H9 (cell line): Measurements from ENCODE around the gene NPAS3. TPM values are rescaled to one million over a fixed set of nuclear protein-coding genes. Genes with fewer than 3 reads are reported as not detected.

Source experiments
- DNase-seq: peaks from one replicate; pipeline ENCODE4 v3.0.0-alpha.2; 2017
- H2AFZ ChIP-seq: one replicate; pipeline ENCODE4 v1.6.1; 2013; ENCODE audit warnings: mild to moderate bottlenecking, low read length, control low read depth, moderate library complexity
- H2AK5ac ChIP-seq: 2 replicates; pipeline ENCODE4 v1.6.1; 2013; ENCODE audit warnings: low read length, control low read depth, mixed read lengths; ENCODE audit not compliant: insufficient read length
- H2BK120ac ChIP-seq: one replicate; pipeline ENCODE4 v1.6.1; 2013; ENCODE audit warnings: low read depth, mild to moderate bottlenecking, low read length, control low read depth, inconsistent platforms; ENCODE audit not compliant: poor library complexity, severe bottlenecking
- H2BK12ac ChIP-seq: 2 replicates; pipeline ENCODE4 v1.6.1; 2013; ENCODE audit warnings: low read length, control low read depth, mixed read lengths, low read depth; ENCODE audit not compliant: insufficient read length
- H2BK15ac ChIP-seq: 2 replicates; pipeline ENCODE4 v1.6.1; 2013; ENCODE audit warnings: low read depth, low read length, control low read depth
- H2BK20ac ChIP-seq: one replicate; pipeline ENCODE4 v1.6.1; 2013; ENCODE audit warnings: low read depth, mild to moderate bottlenecking, low read length, control low read depth, inconsistent platforms; ENCODE audit not compliant: poor library complexity, severe bottlenecking
- H2BK5ac ChIP-seq: 2 replicates; pipeline ENCODE4 v1.6.1; 2013; ENCODE audit warnings: low read length, control low read depth, mixed read lengths; ENCODE audit not compliant: insufficient read length
- H3K14ac ChIP-seq: 2 replicates; pipeline ENCODE4 v1.6.1; 2013; ENCODE audit warnings: low read length, control low read depth; ENCODE audit not compliant: insufficient read depth
- H3K18ac ChIP-seq: 2 replicates; pipeline ENCODE4 v1.6.1; 2013; ENCODE audit warnings: low read depth, mild to moderate bottlenecking, mixed read lengths, low read length, control low read depth; ENCODE audit not compliant: insufficient read length
- H3K23ac ChIP-seq: 2 replicates; pipeline ENCODE4 v1.6.1; 2013; ENCODE audit warnings: low read length, control low read depth, mixed read lengths, low read depth; ENCODE audit not compliant: insufficient read length
- H3K23me2 ChIP-seq: 2 replicates; pipeline ENCODE4 v1.6.1; 2013; ENCODE audit warnings: low read depth, mild to moderate bottlenecking, mixed read lengths, low read length, control low read depth; ENCODE audit not compliant: insufficient read length, poor library complexity, severe bottlenecking
- H3K27ac ChIP-seq: 2 replicates; pipeline ENCODE4 v1.5.1; 2013; ENCODE audit warnings: low read length, control low read depth, mixed read lengths, low read depth; ENCODE audit not compliant: insufficient read length
- H3K27me3 ChIP-seq: 2 replicates; pipeline ENCODE4 v1.6.1; 2013; ENCODE audit warnings: low read length, control low read depth, inconsistent platforms; ENCODE audit not compliant: insufficient read depth
- H3K4ac ChIP-seq: 2 replicates; pipeline ENCODE4 v1.6.1; 2013; ENCODE audit warnings: low read depth, mild to moderate bottlenecking, control low read depth, inconsistent platforms, low read length, moderate library complexity
- H3K4me1 ChIP-seq: 2 replicates; pipeline ENCODE4 v1.6.1; 2013; ENCODE audit warnings: low read length, control low read depth, inconsistent platforms; ENCODE audit not compliant: insufficient read depth
- H3K4me2 ChIP-seq: 2 replicates; pipeline ENCODE4 v1.6.1; 2013; ENCODE audit warnings: low read length, control low read depth, mixed read lengths; ENCODE audit not compliant: insufficient read length, insufficient read depth
- H3K56ac ChIP-seq: 2 replicates; pipeline ENCODE4 v1.6.1; 2013; ENCODE audit warnings: low read depth, mild to moderate bottlenecking, mixed read lengths, low read length, control low read depth; ENCODE audit not compliant: insufficient read length
- H3K79me1 ChIP-seq: 2 replicates; pipeline ENCODE4 v1.6.1; 2013; ENCODE audit warnings: low read depth, mild to moderate bottlenecking, moderate library complexity, low read length, control low read depth, inconsistent platforms; ENCODE audit not compliant: insufficient read depth, poor library complexity, severe bottlenecking
- H3K79me2 ChIP-seq: 2 replicates; pipeline ENCODE4 v1.6.1; 2013; ENCODE audit warnings: low read length, control low read depth, inconsistent platforms; ENCODE audit not compliant: insufficient read depth
- H3K9ac ChIP-seq: 2 replicates; pipeline ENCODE4 v1.6.1; 2013; ENCODE audit warnings: low read length, control low read depth, mixed read lengths; ENCODE audit not compliant: insufficient read length; ENCODE audit errors: extremely low read depth
- H3K9me3 ChIP-seq: one replicate; pipeline ENCODE4 v1.6.1; 2013; ENCODE audit warnings: low read depth, low read length, inconsistent platforms; ENCODE audit not compliant: control insufficient read depth
- H3T11ph ChIP-seq: one replicate; pipeline ENCODE4 v1.6.1; 2013; ENCODE audit warnings: mild to moderate bottlenecking, low read length, control low read depth, inconsistent platforms
- H4K20me1 ChIP-seq: one replicate; pipeline ENCODE4 v1.6.1; 2013; ENCODE audit not compliant: control insufficient read depth, insufficient read length, insufficient read depth
- H4K5ac ChIP-seq: 2 replicates; pipeline ENCODE4 v1.6.1; 2013; ENCODE audit warnings: low read depth, mild to moderate bottlenecking, mixed read lengths, low read length, control low read depth; ENCODE audit not compliant: insufficient read length
- H4K8ac ChIP-seq: replicated peaks from 2 replicates; pipeline ENCODE4 v1.6.1; 2013; ENCODE audit warnings: low read length, control low read depth, mixed read lengths, low read depth; ENCODE audit not compliant: insufficient read length
- H4K91ac ChIP-seq: 2 replicates; pipeline ENCODE4 v1.6.1; 2013; ENCODE audit warnings: low read depth, mild to moderate bottlenecking, moderate library complexity, mixed read lengths, low read length, control low read depth; ENCODE audit not compliant: insufficient read length
- H3K27ac Mint-ChIP-seq, 3 experiments: 2 replicates in 2 of 3; 3 replicates in 1 of 3; pipeline ENCODE4 v1.8.0; 2020 to 2021; ENCODE audit warnings: mixed read lengths in 3 of 3, mild to moderate bottlenecking in 1 of 3, moderate library complexity in 1 of 3
- H3K27me3 Mint-ChIP-seq: 2 replicates; pipeline ENCODE4 v1.8.0; 2021; ENCODE audit warnings: low read depth, mild to moderate bottlenecking, moderate library complexity, mixed read lengths
- H3K36me3 Mint-ChIP-seq, 3 experiments: 2 replicates in 2 of 3; 3 replicates in 1 of 3; pipeline ENCODE4 v1.8.0; 2020 to 2021; ENCODE audit warnings: low read depth in 3 of 3, mixed read lengths in 3 of 3; ENCODE audit not compliant: insufficient read depth in 1 of 3
- H3K4me1 Mint-ChIP-seq, 2 experiments: 2 replicates each; pipeline ENCODE4 v1.8.0; 2020; ENCODE audit warnings: mixed read lengths in 2 of 2
- H3K4me3 Mint-ChIP-seq, 2 experiments: 2 replicates in 1 of 2; 3 replicates in 1 of 2; pipeline ENCODE4 v1.8.0; 2020 to 2021; ENCODE audit warnings: mild to moderate bottlenecking in 2 of 2, mixed read lengths in 2 of 2, moderate library complexity in 1 of 2
- H3K9me3 Mint-ChIP-seq, 2 experiments: 2 replicates in 1 of 2; 3 replicates in 1 of 2; pipeline ENCODE4 v1.8.0; 2020; ENCODE audit warnings: mild to moderate bottlenecking in 2 of 2, mixed read lengths in 2 of 2, moderate library complexity in 1 of 2
- CTCF ChIP-seq: fragments of 200-600 bp; sonication (generic); conservative IDR thresholded peaks from 3 replicates; pipeline ENCODE4 v1.8.0; 2021; ENCODE audit warnings: antibody characterized with exemption, mild to moderate bottlenecking
- WGBS: extraction: QIAGEN DNeasy Blood & Tissue Kit; methylation state at CpG from one replicate; pipeline ENCODE4 v1.1.7; 2013; ENCODE audit warnings: missing lambda C conversion rate, low lambda C conversion rate, mixed read lengths; ENCODE audit not compliant: insufficient read length; ENCODE audit errors: extremely low coverage; 5-methylcytosine and 5-hydroxymethylcytosine counted together
- total RNA-seq: library from RNA; stranded (reverse); gene quantifications from 2 replicates; pipeline ENCODE4 v1.2.1, GENCODE V29; 2021

The NPAS3 gene
- total RNA-seq, 1 experiment from 2014 or later: 0.17 TPM

DNA sequence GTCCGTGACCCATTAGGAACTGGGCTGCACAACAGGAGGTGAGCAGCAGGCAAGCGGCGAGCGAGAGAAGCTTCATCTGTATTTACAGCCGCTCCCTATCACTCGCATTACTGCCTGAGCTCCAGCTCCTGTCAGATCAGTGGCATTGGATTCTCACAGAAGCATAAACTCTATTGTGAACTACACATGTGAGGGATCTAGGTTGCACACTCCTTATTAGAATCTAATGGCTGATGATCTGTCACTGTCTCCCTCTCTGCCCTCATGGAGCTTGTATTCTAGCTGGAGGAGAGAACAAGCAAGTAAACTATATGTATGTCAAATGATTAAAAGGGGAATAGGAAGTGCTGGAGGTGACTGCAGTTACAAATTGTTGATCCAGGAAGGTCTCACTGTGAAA is 533.1 kb downstream of the NPAS3 start:
- Histone ChIP-seq H3K4ac (no peak overlapping the region), H3K18ac (no peak overlapping the region), H3K23ac (no peak overlapping the region), H2AFZ (no peak overlapping the region), H2BK5ac (no peak overlapping the region), H4K8ac (no peak overlapping the region), H2BK20ac (no peak overlapping the region), H3T11ph (no peak overlapping the region), H4K5ac (no peak overlapping the region), H4K91ac (no peak overlapping the region), H3K27ac (no peak overlapping the region), H3K4me2 (no peak overlapping the region), H3K27me3 (no peaks in the 10 kb centered on the region), H3K9ac (no peak overlapping the region), H3K79me2 (no peaks in the 10 kb centered on the region), H2BK15ac (no peak overlapping the region), H2BK12ac (no peak overlapping the region), H3K23me2 (no peaks in the 10 kb centered on the region), H3K14ac (no peak overlapping the region), H2BK120ac (no peak overlapping the region), H3K4me1 (peaks cover 2% of the 10 kb centered on the region; the same call in 1 of the 2 replicates), H4K20me1 (no peaks in the 10 kb centered on the region), H3K56ac (no peak overlapping the region), H2AK5ac (no peak overlapping the region), H3K9me3 (no peaks in the 10 kb centered on the region), H3K79me1 (no peaks in the 10 kb centered on the region)
- WGBS: no CpG with 5 or more reads among the region's 6 CpGs
- H3K27ac Mint-ChIP-seq: no peak overlapping the region
- no peaks in the 10 kb centered on the region; the same call in 1 of the 2 replicates for H3K27me3 Mint-ChIP-seq
- peaks cover 20 to 24% of the 10 kb centered on the region in 2 experiments for H3K4me1 Mint-ChIP-seq
- DNase-seq: no peak
- H3K4me3 Mint-ChIP-seq: no peak overlapping the region
- TF ChIP-seq CTCF: no peak
- peaks cover 0 to 4% (median 0%) of the 10 kb centered on the region in 3 experiments; a peak in 2 of 7 replicates for H3K36me3 Mint-ChIP-seq
- H3K9me3 Mint-ChIP-seq: no peaks in the 10 kb centered on the region
